GM23248 (cell line): Measurements from ENCODE around the gene CSAG1.
"Not testable (repeated sequence)": the region's sequence is repeated elsewhere in the genome, so short reads cannot be mapped to it uniquely, and the experiment has no call there.

Experiments
- EZH2 ChIP-seq: fragments of 200-600 bp; sonication (generic); IDR thresholded peaks from 2 replicates; pipeline ENCODE4 v1.6.1; 2018; ENCODE audit warnings: antibody characterized with exemption, mild to moderate bottlenecking; ENCODE audit not compliant: insufficient read depth, poor library complexity, severe bottlenecking
- EZH2phosphoT487 ChIP-seq: fragments of 200-600 bp; sonication (generic); IDR thresholded peaks from 2 replicates; pipeline ENCODE4 v1.6.1; 2018; ENCODE audit warnings: antibody characterized with exemption, moderate library complexity, mild to moderate bottlenecking, low read depth; ENCODE audit not compliant: insufficient read depth

DNA sequence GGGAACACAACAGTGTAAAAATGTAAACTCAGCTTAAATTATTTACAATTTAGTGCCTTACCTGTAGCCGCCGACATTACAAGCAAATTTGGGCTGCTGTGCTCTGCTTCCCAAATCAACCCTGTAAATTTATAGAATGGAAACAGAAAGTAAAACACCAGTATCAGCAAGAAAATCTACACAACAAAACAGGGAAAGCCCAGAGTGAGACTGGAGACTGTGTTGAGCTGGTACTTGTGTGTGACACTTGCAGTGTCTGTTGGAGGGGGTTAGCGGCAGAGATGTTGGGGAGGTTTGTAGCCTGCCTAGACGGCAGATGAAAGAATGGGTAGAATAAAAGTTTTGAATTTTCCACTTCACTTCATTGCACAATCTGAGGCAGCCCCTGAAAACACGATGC lies 20.3 kb downstream of the CSAG1 start:
- not testable (repeated sequence) for TF ChIP-seq EZH2, EZH2phosphoT487
